ENCODE data around the gene PEAK3. TPM values are rescaled to one million over a fixed set of nuclear protein-coding genes. Genes with fewer than 3 reads are reported as not detected.
"Not testable (repeated sequence)": the region's sequence is repeated elsewhere in the genome, so short reads cannot be mapped to it uniquely, and the experiment has no call there.

Gene PEAK3
- total RNA-seq, 1 donor from 2014 or later, result 0.77 TPM

- H3K27ac ChIP-seq (replicated peaks), result no peak overlapping the region
- intact Hi-C loops (cut with micrococcal nuclease), result no loop called here
- no peak for DNase-seq
- no peaks in the 10 kb centered on the region for H3K9me3 ChIP-seq (replicated peaks)
- H3K36me3 ChIP-seq, result no peaks in the 10 kb centered on the region
- peaks cover 28% of the 10 kb centered on the region for H3K4me1 ChIP-seq
- H3K4me3 ChIP-seq, result no peak overlapping the region
- no peak for TF ChIP-seq CTCF (IDR thresholded peaks at IDR 0.05; ENCODE audit: borderline replicate concordance)
- peaks cover 82% of the 10 kb centered on the region for H3K27me3 ChIP-seq (ENCODE audit: low read depth)
Measured at GRCh38 chr19:2287585-2288337, 5.8 kb upstream of the PEAK3 start.

GRCh38 chr19:2286402-2287140 is 4.6 kb upstream of the PEAK3 start:
- intact Hi-C loops (cut with micrococcal nuclease), result no loop called here
- Histone ChIP-seq H3K27ac (replicated peaks) (no peak overlapping the region), H3K4me3 (no peak overlapping the region), H3K36me3 (no peaks in the 10 kb centered on the region), H3K4me1 (peaks cover 37% of the 10 kb centered on the region), H3K27me3 (ENCODE audit: low read depth) (peaks cover 81% of the 10 kb centered on the region), H3K9me3 (replicated peaks) (no peaks in the 10 kb centered on the region)
- no peak for DNase-seq
- TF ChIP-seq CTCF (IDR thresholded peaks at IDR 0.05; ENCODE audit: borderline replicate concordance), result no peak

- DNase-seq, result no peak
- peaks cover 14% of the 10 kb centered on the region for H3K4me1 ChIP-seq
- intact Hi-C loops (cut with micrococcal nuclease), result no loop called here
Measured at GRCh38 chr19:2283835-2284507, 2.0 kb upstream of the PEAK3 start.

GRCh38 chr19:2282862-2283237 is 875 bp upstream of the PEAK3 start:
- no peaks in the 10 kb centered on the region for H3K36me3 ChIP-seq
- H3K27ac ChIP-seq (replicated peaks), result no peak overlapping the region
- peaks cover 44% of the 10 kb centered on the region for H3K27me3 ChIP-seq (ENCODE audit: low read depth)
- intact Hi-C loops (cut with micrococcal nuclease), result no loop called here
- DNase-seq, result no peak
- peak overlapping the region; percentile 64 for H3K4me3 ChIP-seq
- no peak for TF ChIP-seq CTCF (IDR thresholded peaks at IDR 0.05; ENCODE audit: borderline replicate concordance)
- H3K9me3 ChIP-seq (replicated peaks), result no peaks in the 10 kb centered on the region
- peaks cover 14% of the 10 kb centered on the region for H3K4me1 ChIP-seq

More at GRCh38 chr19:2283835-2284507, 2.0 kb upstream of the PEAK3 start:
- no peak for TF ChIP-seq CTCF (IDR thresholded peaks at IDR 0.05; ENCODE audit: borderline replicate concordance)
- Histone ChIP-seq H3K36me3 (no peaks in the 10 kb centered on the region), H3K4me3 (no peak overlapping the region), H3K27ac (replicated peaks) (no peak overlapping the region), H3K27me3 (ENCODE audit: low read depth) (peaks cover 55% of the 10 kb centered on the region), H3K9me3 (replicated peaks) (no peaks in the 10 kb centered on the region)

- H3K9me3 ChIP-seq (replicated peaks); intact Hi-C loops (cut with micrococcal nuclease); DNase-seq; H3K36me3 ChIP-seq: not testable (repeated sequence)
- H3K27ac ChIP-seq (replicated peaks), result peak overlapping the region; percentile 63
- H3K4me1 ChIP-seq, result peaks cover 16% of the 10 kb centered on the region
- peak overlapping the region; percentile 64 for H3K4me3 ChIP-seq
- H3K27me3 ChIP-seq (ENCODE audit: low read depth), result peaks cover 30% of the 10 kb centered on the region
Measured at GRCh38 chr19:2281265-2282061, 512 bp downstream of the PEAK3 start.

Measured in left ventricle myocardium inferior (tissue), 1 donor.